GM18907 (cell line): Measurements from ENCODE around the gene IFFO2.

ENCODE experiments used
- ATAC-seq: cut with Tn5 transposase; IDR thresholded peaks from one replicate; pipeline ENCODE4 v1.9.1; 2021; ENCODE audit warnings: mild to moderate bottlenecking, moderate library complexity; ENCODE audit not compliant: unreplicated experiment

Gene IFFO2

GRCh38 chr1:18921516-18922251 lies 34.8 kb downstream of the IFFO2 start:
- no peak for ATAC-seq

- ATAC-seq, result no peak
Measured at GRCh38 chr1:18920931-18921330, 35.5 kb downstream of the IFFO2 start.

GRCh38 chr1:18919956-18920355 lies 36.5 kb downstream of the IFFO2 start:
- ATAC-seq, result no peak

GRCh38 chr1:18919197-18919905 lies 37.1 kb downstream of the IFFO2 start:
- ATAC-seq, result no peak

- ATAC-seq, result no peak
Measured at GRCh38 chr1:18918417-18918816, 38.1 kb downstream of the IFFO2 start.

GRCh38 chr1:18917071-18917799 lies 39.2 kb downstream of the IFFO2 start:
- ATAC-seq, result no peak

GRCh38 chr1:18915341-18915740 lies 41.1 kb downstream of the IFFO2 start:
- no peak for ATAC-seq

GRCh38 chr1:18913065-18913835 lies 43.2 kb downstream of the IFFO2 start:
- no peak for ATAC-seq

- ATAC-seq, result no peak
Measured at GRCh38 chr1:18912550-18912949, 43.9 kb downstream of the IFFO2 start.

GRCh38 chr1:18908911-18909771 lies 47.3 kb downstream of the IFFO2 start:
- no peak for ATAC-seq

GRCh38 chr1:18907917-18908845 lies 48.3 kb downstream of the IFFO2 start:
- ATAC-seq, result no peak

- ATAC-seq, result no peak
Measured at GRCh38 chr1:18907021-18907916, 49.2 kb downstream of the IFFO2 start.

GRCh38 chr1:18903291-18903756 lies 53.2 kb downstream of the IFFO2 start:
- ATAC-seq, result no peak

- ATAC-seq, result peak; percentile 87
Measured at GRCh38 chr1:18902523-18903290, 53.8 kb downstream of the IFFO2 start, which contains the start of gene ALDH4A1. Gene ALDH4A1 (minus strand): TSS chr1:18902555. CDS start chr1:18902523, 32 bp downstream.

GRCh38 chr1:18901952-18902522 lies 54.4 kb downstream of the IFFO2 start:
- ATAC-seq, result no peak

- no peak for ATAC-seq
Measured at GRCh38 chr1:18901147-18901951, 55.1 kb downstream of the IFFO2 start.
